A549 (cell line): ENCODE measurements around the gene STK26. TPM values are rescaled to one million over a fixed set of nuclear protein-coding genes. Genes with fewer than 3 reads are reported as not detected.

Experiments
- ATAC-seq, 2 experiments: fragments of 200-7000 bp in 1 of 2; fragments of >200 bp in 1 of 2; cut with Nextera tagmentation in 1 of 2; cut with Tn5 transposase in 1 of 2; 3 replicates each; pipeline versions ENCODE4 v1.8.0 to v1.9.1; 2018 to 2020; ENCODE audit warnings: mild to moderate bottlenecking in 1 of 2, moderate library complexity in 1 of 2
- CTCF ChIA-PET: fragments of 300-600 bp; sonication (Branson Sonifier 250); formaldehyde crosslinking; extraction: SDS; loops from one replicate; lab custom pipeline; 2021; ENCODE audit warnings: antibody characterized with exemption, inconsistent platforms; lab: Yijun Ruan, JAX
- POLR2A ChIA-PET: fragments of 350-600 bp; formaldehyde crosslinking; extraction: SDS; loops from one replicate; lab custom pipeline; 2021; ENCODE audit warnings: antibody characterized with exemption, inconsistent platforms; lab: Yijun Ruan, JAX
- DNase-seq, 2 experiments: peaks; one replicate each; pipeline versions ENCODE4 v3.0.0 to v3.0.0-alpha.2; 2011 to 2016; ENCODE audit warnings: low read depth in 1 of 2, low spot score in 1 of 2
- FAIRE-seq: peaks from 2 replicates; lab custom pipeline; 2011; peaks lifted over from hg19 to GRCh38; lab: Jason Lieb, UNC
- H3K27ac ChIP-seq, 2 experiments: fragments of >200 bp; sonication (Bioruptor Twin); formaldehyde crosslinking; 3 replicates each; pipeline ENCODE4 v1.5.1; 2016 to 2017
- H3K4me1 ChIP-seq: fragments of >200 bp; sonication (Bioruptor Twin); formaldehyde crosslinking; 3 replicates; pipeline ENCODE4 v1.6.1; 2016
- H3K4me2 ChIP-seq: fragments of >200 bp; sonication (Bioruptor Twin); formaldehyde crosslinking; 3 replicates; pipeline ENCODE4 v1.6.1; 2016
- H3K4me3 ChIP-seq: fragments of >200 bp; sonication (Bioruptor Twin); formaldehyde crosslinking; 3 replicates; pipeline ENCODE4 v1.5.1; 2016
- H3K9me3 ChIP-seq: fragments of >200 bp; sonication (Bioruptor Twin); formaldehyde crosslinking; 3 replicates; pipeline ENCODE4 v1.6.1; 2016
- CBX2 ChIP-seq: fragments of 200-600 bp; sonication (generic); IDR thresholded peaks from 2 replicates; pipeline ENCODE4 v1.6.1; 2016; ENCODE audit warnings: low read depth, mild to moderate bottlenecking, borderline replicate concordance
- CBX8 ChIP-seq: fragments of 200-600 bp; sonication (generic); IDR thresholded peaks from 2 replicates; pipeline ENCODE4 v1.6.1; 2016
- CEBPB ChIP-seq, 2 experiments: fragments of >200 bp in 1 of 2; sonication (Bioruptor Twin) in 1 of 2; formaldehyde crosslinking in 1 of 2; IDR thresholded peaks; 2 replicates each; pipeline ENCODE4 v1.6.1; 2012 to 2016
- CTCF ChIP-seq: fragments of >200 bp; sonication (Bioruptor Twin); formaldehyde crosslinking; IDR thresholded peaks from 3 replicates; pipeline ENCODE4 v1.5.1; 2016
- E2F6 ChIP-seq: IDR thresholded peaks from 2 replicates; pipeline ENCODE4 v1.6.1; 2012; ENCODE audit warnings: low read depth, borderline replicate concordance
- ELK1 ChIP-seq: fragments of 150-350 bp; IDR thresholded peaks from 2 replicates; pipeline ENCODE4 v1.6.1; 2014; ENCODE audit warnings: low read depth, mild to moderate bottlenecking, low read length
- ESRRA ChIP-seq: fragments of 150-350 bp; IDR thresholded peaks from 2 replicates; pipeline ENCODE4 v1.6.1; 2014; ENCODE audit warnings: mild to moderate bottlenecking, low read length, borderline replicate concordance
- HES2 ChIP-seq: fragments of >200 bp; sonication (Bioruptor Twin); formaldehyde crosslinking; IDR thresholded peaks from 2 replicates; pipeline ENCODE4 v1.6.1; 2016
- HOXA7 ChIP-seq: fragments of 250-450 bp; sonication (Bioruptor Pico); IDR thresholded peaks from 2 replicates; pipeline ENCODE4 v1.5.0; 2020; ENCODE audit warnings: mild to moderate bottlenecking, moderate library complexity
- HOXB5 ChIP-seq: fragments of 250-450 bp; sonication (Bioruptor Pico); IDR thresholded peaks from 2 replicates; pipeline ENCODE4 v1.5.0; 2020; ENCODE audit warnings: mild to moderate bottlenecking, moderate library complexity
- JUN ChIP-seq, 2 experiments: fragments of >200 bp; sonication (Bioruptor Twin); formaldehyde crosslinking; IDR thresholded peaks; 2 replicates in 1 of 2; 3 replicates in 1 of 2; pipeline ENCODE4 v1.6.1; 2016 to 2017
- JUNB ChIP-seq: fragments of >200 bp; sonication (Bioruptor Twin); formaldehyde crosslinking; IDR thresholded peaks from 2 replicates; pipeline ENCODE4 v1.6.1; 2016
- KDM5A ChIP-seq: fragments of 200-600 bp; sonication (generic); IDR thresholded peaks from 2 replicates; pipeline ENCODE4 v1.6.1; 2016; ENCODE audit warnings: antibody characterized with exemption, mild to moderate bottlenecking
- MYC ChIP-seq: IDR thresholded peaks from 2 replicates; pipeline ENCODE4 v1.6.1; 2012; ENCODE audit warnings: mild to moderate bottlenecking, inconsistent platforms, low read length, improper control_type of control experiment, borderline replicate concordance
- NPAS2 ChIP-seq: fragments of 250-450 bp; sonication (Bioruptor Pico); IDR thresholded peaks from 2 replicates; pipeline ENCODE4 v1.8.0; 2022; ENCODE audit warnings: mild to moderate bottlenecking, moderate library complexity, borderline replicate concordance
- NR3C1 ChIP-seq: fragments of >200 bp; sonication (Bioruptor Twin); formaldehyde crosslinking; IDR thresholded peaks from 3 replicates; pipeline ENCODE4 v1.6.1; 2017
- PHF8 ChIP-seq: fragments of 200-600 bp; sonication (generic); IDR thresholded peaks from 2 replicates; pipeline ENCODE4 v1.6.1; 2016; ENCODE audit warnings: low read depth, mild to moderate bottlenecking, antibody characterized with exemption, moderate library complexity, borderline replicate concordance
- POLR2AphosphoS2 ChIP-seq: conservative IDR thresholded peaks from 2 replicates; pipeline ENCODE4 v1.6.1; 2012; ENCODE audit warnings: low read length, improper control_type of control experiment, inconsistent platforms
- RAD21 ChIP-seq, 2 experiments: fragments of >200 bp in 1 of 2; sonication (Bioruptor Twin) in 1 of 2; formaldehyde crosslinking in 1 of 2; IDR thresholded peaks in 1 of 2; conservative IDR thresholded peaks in 1 of 2; 2 replicates in 1 of 2; 3 replicates in 1 of 2; pipeline ENCODE4 v1.6.1; 2012 to 2018; ENCODE audit warnings: inconsistent platforms in 1 of 2
- RARB ChIP-seq: fragments of 250-450 bp; sonication (Bioruptor Pico); IDR thresholded peaks from 2 replicates; pipeline ENCODE4 v1.8.0; 2021; ENCODE audit warnings: mild to moderate bottlenecking, moderate library complexity
- TFCP2L1 ChIP-seq: fragments of 250-450 bp; sonication (Bioruptor Pico); IDR thresholded peaks from 2 replicates; pipeline ENCODE4 v1.5.0; 2021; ENCODE audit warnings: mild to moderate bottlenecking
- ZSCAN20 ChIP-seq: fragments of 250-450 bp; sonication (Bioruptor Pico); IDR thresholded peaks from 2 replicates; pipeline ENCODE4 v1.8.0; 2022; ENCODE audit warnings: mild to moderate bottlenecking, moderate library complexity
- WGBS: methylation state at CpG from one replicate; pipeline ENCODE4 v1.1.6; 2017; ENCODE audit errors: missing lambda C conversion rate; 5-methylcytosine and 5-hydroxymethylcytosine counted together
- polyA plus RNA-seq, 4 experiments: library from polyadenylated mRNA; depleted of rRNA in 3 of 4; stranded (reverse); fragments of >200 nt; fragmentation: RNase III in 1 of 4; extraction: RNeasy Plus Mini Kit Qiagen cat#74134 plus additional on column Dnase treatment in 1 of 4; gene quantifications; 2 replicates in 3 of 4; 3 replicates in 1 of 4; pipeline ENCODE4 v1.2.3, GENCODE V29; 2011 to 2017
- TF ChIP-seq, protein P1 (sequence below): fragments of 250-450 bp; sonication (Bioruptor Pico); IDR thresholded peaks from 2 replicates; pipeline ENCODE4 v1.5.0; 2020; ENCODE audit warnings: low read depth, mild to moderate bottlenecking, moderate library complexity

The STK26 gene
- polyA plus RNA-seq, 2 of the 4 experiments (the other 2 are of a cell fraction), result 11.5 to 23.9 TPM

- TF ChIP-seq CTCF, result no peak
- TF ChIP-seq CBX8, result no peak
- TF ChIP-seq ELK1, result no peak
- no peak for TF ChIP-seq MYC
- TF ChIP-seq PHF8, result no peak
These were observed 10.1 kb downstream of the STK26 start (continued) for GRCh38 chrX:132033166-132033565.

DNA sequence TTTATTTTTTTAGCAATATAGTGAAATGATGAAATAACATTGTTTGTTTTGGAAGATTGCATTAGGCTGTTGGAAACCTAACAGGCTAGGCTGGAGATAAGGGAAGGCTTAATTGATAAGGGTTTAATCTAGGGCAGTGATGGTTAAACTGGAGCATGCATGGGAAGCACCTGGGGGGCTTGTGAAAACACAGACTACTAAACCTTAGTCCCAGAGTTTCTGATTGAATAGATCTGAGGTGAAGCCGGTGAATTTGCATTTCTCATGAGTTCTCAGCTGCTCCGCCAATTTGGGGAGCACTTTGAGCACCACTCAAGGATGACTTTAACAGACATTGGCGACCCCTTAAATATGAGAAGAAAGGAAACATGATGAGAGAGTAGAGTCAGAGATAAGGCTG lies 11.5 kb downstream of the STK26 start:
- WGBS, result 76% methylated on average over 3 of the region's 3 CpGs
- no peaks in the 10 kb centered on the region for H3K4me1 ChIP-seq
- H3K9me3 ChIP-seq, result no peaks in the 10 kb centered on the region
- no peak overlapping the region for H3K27ac ChIP-seq
- no peak for FAIRE-seq
- no peak for ATAC-seq
- POLR2A ChIA-PET, result no interaction called here
- TF ChIP-seq RAD21 (conservative IDR thresholded peaks at IDR 0.05 in 1 of 2, IDR thresholded peaks at IDR 0.05 in 1 of 2) (no peak), CBX2 (no peak), KDM5A (no peak), TFCP2L1 (CRISPR knock-in tag) (no peak), HOXB5 (CRISPR knock-in tag) (no peak), NPAS2 (CRISPR knock-in tag) (no peak), HOXA7 (CRISPR knock-in tag) (no peak), ESRRA (no peak), E2F6 (no peak), RARB (CRISPR knock-in tag) (no peak), HES2 (no peak), ELK1 (no peak), POLR2AphosphoS2 (no peak), NR3C1 (no peak), JUN (IDR thresholded peaks at IDR 0.05) (no peak), CEBPB (IDR thresholded peaks at IDR 0.05) (no peak), ZSCAN20 (CRISPR knock-in tag) (no peak), JUNB (no peak)
- TF ChIP-seq, protein P1, sequence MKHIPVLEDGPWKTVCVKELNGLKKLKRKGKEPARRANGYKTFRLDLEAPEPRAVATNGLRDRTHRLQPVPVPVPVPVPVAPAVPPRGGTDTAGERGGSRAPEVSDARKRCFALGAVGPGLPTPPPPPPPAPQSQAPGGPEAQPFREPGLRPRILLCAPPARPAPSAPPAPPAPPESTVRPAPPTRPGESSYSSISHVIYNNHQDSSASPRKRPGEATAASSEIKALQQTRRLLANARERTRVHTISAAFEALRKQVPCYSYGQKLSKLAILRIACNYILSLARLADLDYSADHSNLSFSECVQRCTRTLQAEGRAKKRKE (CRISPR knock-in tag), result no peak
- TF ChIP-seq, all 56 proteins: peak for 0
- Histone ChIP-seq H3K4me2 (no peak overlapping the region), H3K4me3 (no peak overlapping the region)
- DNase-seq, result no peak
- CTCF ChIA-PET, result no interaction called here
